ENCODE measurements around the gene MACROD2. TPM values are rescaled to one million over a fixed set of nuclear protein-coding genes. Genes with fewer than 3 reads are reported as not detected.

The MACROD2 gene
- total RNA-seq, 1 donor from 2014 or later, result 2.4 TPM

DNA sequence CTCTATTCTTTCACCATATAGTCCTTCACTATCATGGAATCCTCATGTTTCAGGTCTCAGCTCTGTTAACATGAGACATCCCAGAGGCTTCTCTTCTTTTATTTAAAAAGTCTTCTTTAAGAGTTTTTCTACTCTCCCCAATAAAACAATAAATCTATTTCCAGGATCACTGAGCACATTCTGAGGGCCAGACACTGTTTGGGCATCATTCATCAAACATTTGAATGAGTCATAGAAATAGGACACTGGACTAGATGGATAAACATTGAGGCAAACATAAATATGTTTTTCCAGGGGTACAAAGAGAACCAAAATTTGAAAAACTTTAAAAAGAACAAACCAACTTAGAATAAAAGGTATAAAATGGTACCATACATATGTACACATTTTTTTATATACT, 2023.6 kb downstream of the MACROD2 start:
- Mint-ChIP-seq H3K27ac (ENCODE audit: unreplicated experiment) (no peak overlapping the region), H3K9me3 (ENCODE audit: unreplicated experiment) (peaks cover 2% of the 10 kb centered on the region), H3K36me3 (ENCODE audit: low read depth, unreplicated experiment) (no peaks in the 10 kb centered on the region), H3K27me3 (ENCODE audit: low read depth, unreplicated experiment) (peaks cover 3% of the 10 kb centered on the region), H3K4me3 (ENCODE audit: unreplicated experiment) (no peak overlapping the region), H3K4me1 (ENCODE audit: low read depth, unreplicated experiment) (peaks cover 10% of the 10 kb centered on the region)
- H3K9me3 ChIP-seq (ENCODE audit: insufficient read depth, low read depth, low read length), result no peaks in the 10 kb centered on the region
- no peak overlapping the region for H2AFZ ChIP-seq (ENCODE audit: low read depth, low read length)
- DNase-seq (ENCODE audit: low read depth) (no peak), FAIRE-seq (no peak)
- H3K27me3 ChIP-seq (ENCODE audit: insufficient read depth, low read length), result no peaks in the 10 kb centered on the region
- H3K27ac ChIP-seq (ENCODE audit: low read depth, low read length), result no peak overlapping the region
- H3K4me1 ChIP-seq (ENCODE audit: insufficient read depth, low read length), result peaks cover 13% of the 10 kb centered on the region
- TF ChIP-seq, protein P1, sequence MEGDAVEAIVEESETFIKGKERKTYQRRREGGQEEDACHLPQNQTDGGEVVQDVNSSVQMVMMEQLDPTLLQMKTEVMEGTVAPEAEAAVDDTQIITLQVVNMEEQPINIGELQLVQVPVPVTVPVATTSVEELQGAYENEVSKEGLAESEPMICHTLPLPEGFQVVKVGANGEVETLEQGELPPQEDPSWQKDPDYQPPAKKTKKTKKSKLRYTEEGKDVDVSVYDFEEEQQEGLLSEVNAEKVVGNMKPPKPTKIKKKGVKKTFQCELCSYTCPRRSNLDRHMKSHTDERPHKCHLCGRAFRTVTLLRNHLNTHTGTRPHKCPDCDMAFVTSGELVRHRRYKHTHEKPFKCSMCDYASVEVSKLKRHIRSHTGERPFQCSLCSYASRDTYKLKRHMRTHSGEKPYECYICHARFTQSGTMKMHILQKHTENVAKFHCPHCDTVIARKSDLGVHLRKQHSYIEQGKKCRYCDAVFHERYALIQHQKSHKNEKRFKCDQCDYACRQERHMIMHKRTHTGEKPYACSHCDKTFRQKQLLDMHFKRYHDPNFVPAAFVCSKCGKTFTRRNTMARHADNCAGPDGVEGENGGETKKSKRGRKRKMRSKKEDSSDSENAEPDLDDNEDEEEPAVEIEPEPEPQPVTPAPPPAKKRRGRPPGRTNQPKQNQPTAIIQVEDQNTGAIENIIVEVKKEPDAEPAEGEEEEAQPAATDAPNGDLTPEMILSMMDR (IDR thresholded peaks at IDR 0.05; ENCODE audit: insufficient read depth, low read depth, low read length), result no peak
- TF ChIP-seq EZH2 (IDR thresholded peaks at IDR 0.05; ENCODE audit: insufficient read depth, low read length), result no peak
- no peaks in the 10 kb centered on the region for H3K79me2 ChIP-seq (ENCODE audit: insufficient read depth, low read length)
- no peaks in the 10 kb centered on the region for H4K20me1 ChIP-seq (ENCODE audit: insufficient read depth, low read length)
- H3K36me3 ChIP-seq (ENCODE audit: insufficient read depth, low read length), result no peaks in the 10 kb centered on the region
- H3K4me2 ChIP-seq (ENCODE audit: low read length), result no peak overlapping the region
- H3K9ac ChIP-seq (ENCODE audit: low read length), result no peak overlapping the region
- H3K4me3 ChIP-seq (ENCODE audit: insufficient read depth, low read depth, low read length), result no peak overlapping the region

DNA sequence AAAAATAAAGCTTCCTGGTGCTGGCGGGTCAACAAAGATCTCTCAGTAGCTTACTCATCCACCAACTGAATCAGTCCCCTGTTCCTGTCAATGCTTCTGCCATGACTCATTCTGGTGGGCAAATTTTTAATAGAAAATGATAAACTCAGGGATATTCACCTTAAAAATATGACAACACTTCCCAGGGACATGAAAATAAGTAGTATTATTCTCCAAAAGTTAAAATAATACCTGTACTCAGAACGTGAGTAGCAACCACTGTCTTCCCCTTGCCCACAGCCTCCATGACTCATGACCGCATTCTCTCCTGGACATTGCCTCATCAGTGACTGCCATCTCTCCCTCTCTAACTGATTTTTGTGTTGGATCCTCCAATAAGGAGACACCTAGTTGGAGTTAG, 2025.7 kb downstream of the MACROD2 start:
- Histone ChIP-seq H3K4me2 (ENCODE audit: low read length) (peak overlapping the region; percentile 52), H3K36me3 (ENCODE audit: insufficient read depth, low read length) (no peaks in the 10 kb centered on the region), H3K9ac (ENCODE audit: low read length) (no peak overlapping the region), H3K9me3 (ENCODE audit: insufficient read depth, low read depth, low read length) (no peaks in the 10 kb centered on the region), H3K4me1 (ENCODE audit: insufficient read depth, low read length) (peaks cover 13% of the 10 kb centered on the region), H3K27me3 (ENCODE audit: insufficient read depth, low read length) (no peaks in the 10 kb centered on the region), H2AFZ (ENCODE audit: low read depth, low read length) (no peak overlapping the region), H4K20me1 (ENCODE audit: insufficient read depth, low read length) (no peaks in the 10 kb centered on the region), H3K79me2 (ENCODE audit: insufficient read depth, low read length) (no peaks in the 10 kb centered on the region), H3K4me3 (ENCODE audit: insufficient read depth, low read depth, low read length) (no peak overlapping the region), H3K27ac (ENCODE audit: low read depth, low read length) (no peak overlapping the region)
- H3K27ac Mint-ChIP-seq (ENCODE audit: unreplicated experiment), result no peak overlapping the region
- TF ChIP-seq EZH2 (IDR thresholded peaks at IDR 0.05; ENCODE audit: insufficient read depth, low read length), result no peak
- H3K27me3 Mint-ChIP-seq (ENCODE audit: low read depth, unreplicated experiment), result no peaks in the 10 kb centered on the region
- H3K4me3 Mint-ChIP-seq (ENCODE audit: unreplicated experiment), result no peak overlapping the region
- peak; percentile 49 for DNase-seq (ENCODE audit: low read depth)
- peaks cover 2% of the 10 kb centered on the region for H3K9me3 Mint-ChIP-seq (ENCODE audit: unreplicated experiment)
- H3K36me3 Mint-ChIP-seq (ENCODE audit: low read depth, unreplicated experiment), result no peaks in the 10 kb centered on the region
- H3K4me1 Mint-ChIP-seq (ENCODE audit: low read depth, unreplicated experiment), result peaks cover 10% of the 10 kb centered on the region
- FAIRE-seq, result peak; percentile 67

DNA sequence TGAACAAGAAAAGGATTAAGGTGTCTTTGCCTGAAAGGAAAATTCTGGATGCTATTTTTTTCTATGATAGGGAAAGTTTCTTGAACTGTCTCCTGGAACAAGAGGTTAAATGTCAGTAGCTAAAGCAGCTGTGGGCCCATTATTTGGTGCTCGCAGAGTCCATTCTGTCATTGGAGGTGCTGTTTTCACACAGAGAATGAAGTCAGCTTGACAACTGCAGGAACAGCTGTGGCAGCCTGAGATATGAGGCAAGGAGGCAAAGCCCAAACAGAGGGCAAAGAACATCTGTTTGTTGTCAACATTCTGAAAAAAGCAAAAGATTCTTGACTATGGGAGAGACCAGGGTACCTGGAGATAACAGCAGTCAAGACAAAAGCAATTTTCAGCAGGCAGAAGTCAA, 2029.8 kb downstream of the MACROD2 start:
- TF ChIP-seq, protein P1 (IDR thresholded peaks at IDR 0.05; ENCODE audit: insufficient read depth, low read depth, low read length), result no peak
- no peak for TF ChIP-seq EZH2 (IDR thresholded peaks at IDR 0.05; ENCODE audit: insufficient read depth, low read length)
- Mint-ChIP-seq H3K27ac (ENCODE audit: unreplicated experiment) (no peak overlapping the region), H3K36me3 (ENCODE audit: low read depth, unreplicated experiment) (no peaks in the 10 kb centered on the region), H3K4me3 (ENCODE audit: unreplicated experiment) (no peak overlapping the region), H3K27me3 (ENCODE audit: low read depth, unreplicated experiment) (no peaks in the 10 kb centered on the region), H3K4me1 (ENCODE audit: low read depth, unreplicated experiment) (peaks cover 20% of the 10 kb centered on the region), H3K9me3 (ENCODE audit: unreplicated experiment) (peaks cover 2% of the 10 kb centered on the region)
- no peaks in the 10 kb centered on the region for H3K36me3 ChIP-seq (ENCODE audit: insufficient read depth, low read length)
- H3K9me3 ChIP-seq (ENCODE audit: insufficient read depth, low read depth, low read length), result no peaks in the 10 kb centered on the region
- H4K20me1 ChIP-seq (ENCODE audit: insufficient read depth, low read length), result no peaks in the 10 kb centered on the region
- H3K27me3 ChIP-seq (ENCODE audit: insufficient read depth, low read length), result no peaks in the 10 kb centered on the region
- no peak overlapping the region for H2AFZ ChIP-seq (ENCODE audit: low read depth, low read length)
- H3K79me2 ChIP-seq (ENCODE audit: insufficient read depth, low read length), result no peaks in the 10 kb centered on the region
- H3K4me3 ChIP-seq (ENCODE audit: insufficient read depth, low read depth, low read length), result no peak overlapping the region
- peaks cover 12% of the 10 kb centered on the region for H3K4me1 ChIP-seq (ENCODE audit: insufficient read depth, low read length)
- H3K4me2 ChIP-seq (ENCODE audit: low read length), result no peak overlapping the region
- no peak for DNase-seq (ENCODE audit: low read depth)
- no peak overlapping the region for H3K9ac ChIP-seq (ENCODE audit: low read length)
- no peak overlapping the region for H3K27ac ChIP-seq (ENCODE audit: low read depth, low read length)
- no peak for FAIRE-seq
